HUES6 (cell line): Measurements from ENCODE around the gene NGF.

ENCODE experiments used
- H3K27ac ChIP-seq: 2 replicates; pipeline ENCODE4 v1.7.0; 2013; ENCODE audit warnings: low read depth, mild to moderate bottlenecking, low read length, inconsistent platforms
- H3K27me3 ChIP-seq: 2 replicates; pipeline ENCODE4 v1.6.1; 2013; ENCODE audit warnings: low read length; ENCODE audit not compliant: control insufficient read depth, insufficient read depth
- H3K36me3 ChIP-seq: 2 replicates; pipeline ENCODE4 v1.6.1; 2013; ENCODE audit warnings: low read length; ENCODE audit not compliant: control insufficient read depth, insufficient read depth
- H3K4me1 ChIP-seq: 2 replicates; pipeline ENCODE4 v1.6.1; 2013; ENCODE audit warnings: low read length; ENCODE audit not compliant: control insufficient read depth, insufficient read depth
- H3K4me3 ChIP-seq: 2 replicates; pipeline ENCODE4 v1.5.1; 2013; ENCODE audit warnings: low read depth, low read length
- H3K9ac ChIP-seq: one replicate; pipeline ENCODE4 v1.6.1; 2013; ENCODE audit warnings: mild to moderate bottlenecking, low read length
- H3K9me3 ChIP-seq: 2 replicates; pipeline ENCODE4 v1.6.1; 2013; ENCODE audit warnings: low read depth, low read length; ENCODE audit not compliant: control insufficient read depth, insufficient read depth

NGF gene

GRCh38 chr1:115293006-115293405, 45.0 kb downstream of the NGF start:
- Histone ChIP-seq H3K9me3 (no peaks in the 10 kb centered on the region), H3K27ac (no peak overlapping the region), H3K4me1 (no peaks in the 10 kb centered on the region; the same call in 1 of the 2 replicates), H3K4me3 (no peak overlapping the region), H3K27me3 (no peaks in the 10 kb centered on the region), H3K9ac (no peak overlapping the region), H3K36me3 (no peaks in the 10 kb centered on the region)

- Histone ChIP-seq H3K27ac (no peak overlapping the region), H3K9me3 (no peaks in the 10 kb centered on the region), H3K9ac (no peak overlapping the region), H3K27me3 (no peaks in the 10 kb centered on the region), H3K4me3 (no peak overlapping the region), H3K4me1 (no peaks in the 10 kb centered on the region; the same call in 1 of the 2 replicates), H3K36me3 (no peaks in the 10 kb centered on the region)
Measured at GRCh38 chr1:115291741-115292140, 46.3 kb downstream of the NGF start.

GRCh38 chr1:115289940-115290339, 48.1 kb downstream of the NGF start:
- no peaks in the 10 kb centered on the region for H3K36me3 ChIP-seq

GRCh38 chr1:115288591-115289198, 49.4 kb downstream of the NGF start:
- no peaks in the 10 kb centered on the region for H3K9me3 ChIP-seq
- no peaks in the 10 kb centered on the region for H3K36me3 ChIP-seq
- no peak overlapping the region for H3K27ac ChIP-seq
- no peak overlapping the region for H3K4me3 ChIP-seq
- H3K27me3 ChIP-seq: no peaks in the 10 kb centered on the region
- H3K9ac ChIP-seq: no peak overlapping the region
- peaks cover 5% of the 10 kb centered on the region; the same call in 1 of the 2 replicates for H3K4me1 ChIP-seq

More at GRCh38 chr1:115289940-115290339, 48.1 kb downstream of the NGF start:
- no peak overlapping the region for H3K9ac ChIP-seq
- H3K27ac ChIP-seq: no peak overlapping the region
- no peaks in the 10 kb centered on the region for H3K27me3 ChIP-seq
- no peaks in the 10 kb centered on the region for H3K9me3 ChIP-seq
- no peak overlapping the region for H3K4me3 ChIP-seq
- H3K4me1 ChIP-seq: peaks cover 5% of the 10 kb centered on the region; the same call in 1 of the 2 replicates

- no peak overlapping the region for H3K9ac ChIP-seq
- no peaks in the 10 kb centered on the region for H3K36me3 ChIP-seq
Measured at GRCh38 chr1:115286431-115287205, 51.4 kb downstream of the NGF start.

GRCh38 chr1:115284209-115284608, 53.8 kb downstream of the NGF start:
- no peak overlapping the region for H3K27ac ChIP-seq
- H3K27me3 ChIP-seq: no peaks in the 10 kb centered on the region
- H3K4me3 ChIP-seq: no peak overlapping the region
- H3K9me3 ChIP-seq: no peaks in the 10 kb centered on the region
- no peak overlapping the region for H3K9ac ChIP-seq
- H3K36me3 ChIP-seq: no peaks in the 10 kb centered on the region
- H3K4me1 ChIP-seq: peaks cover 5% of the 10 kb centered on the region; the same call in 1 of the 2 replicates

More at GRCh38 chr1:115286431-115287205, 51.4 kb downstream of the NGF start:
- H3K27me3 ChIP-seq: no peaks in the 10 kb centered on the region
- H3K4me1 ChIP-seq: peaks cover 5% of the 10 kb centered on the region; the same call in 1 of the 2 replicates
- no peaks in the 10 kb centered on the region for H3K9me3 ChIP-seq
- no peak overlapping the region for H3K4me3 ChIP-seq
- no peak overlapping the region for H3K27ac ChIP-seq

GRCh38 chr1:115283681-115284146, 54.3 kb downstream of the NGF start:
- Histone ChIP-seq H3K4me1 (peaks cover 5% of the 10 kb centered on the region; the same call in 1 of the 2 replicates), H3K27ac (no peak overlapping the region), H3K9ac (no peak overlapping the region), H3K36me3 (no peaks in the 10 kb centered on the region), H3K9me3 (no peaks in the 10 kb centered on the region), H3K4me3 (no peak overlapping the region), H3K27me3 (no peaks in the 10 kb centered on the region)

- 0 out of 2 replicates have a peak, but pooled peaks cover 5% of the 10 kb centered on the region for H3K4me1 ChIP-seq
- no peaks in the 10 kb centered on the region for H3K36me3 ChIP-seq
- no peaks in the 10 kb centered on the region for H3K9me3 ChIP-seq
- H3K27ac ChIP-seq: no peak overlapping the region
- H3K9ac ChIP-seq: no peak overlapping the region
- H3K4me3 ChIP-seq: no peak overlapping the region
- H3K27me3 ChIP-seq: no peaks in the 10 kb centered on the region
Measured at GRCh38 chr1:115283249-115283648, 54.8 kb downstream of the NGF start.

- no peaks in the 10 kb centered on the region for H3K36me3 ChIP-seq
- H3K4me1 ChIP-seq: 0 out of 2 replicates have a peak, but pooled peaks cover 5% of the 10 kb centered on the region
- H3K9me3 ChIP-seq: peaks cover under 1% of the 10 kb centered on the region; the same call in 1 of the 2 replicates
- H3K27ac ChIP-seq: no peak overlapping the region
- no peaks in the 10 kb centered on the region for H3K27me3 ChIP-seq
- no peak overlapping the region for H3K9ac ChIP-seq
- H3K4me3 ChIP-seq: no peak overlapping the region
Measured at GRCh38 chr1:115282807-115283208, 55.2 kb downstream of the NGF start.

GRCh38 chr1:115281143-115281542, 56.9 kb downstream of the NGF start:
- Histone ChIP-seq H3K4me1 (0 out of 2 replicates have a peak, but pooled peaks cover 5% of the 10 kb centered on the region), H3K27me3 (no peaks in the 10 kb centered on the region), H3K9me3 (peaks cover 10% of the 10 kb centered on the region), H3K36me3 (no peaks in the 10 kb centered on the region), H3K9ac (no peak overlapping the region), H3K4me3 (no peak overlapping the region), H3K27ac (no peak overlapping the region)

- H3K4me3 ChIP-seq: no peak overlapping the region
- H3K9ac ChIP-seq: no peak overlapping the region
- no peaks in the 10 kb centered on the region for H3K4me1 ChIP-seq
- peaks cover 10% of the 10 kb centered on the region for H3K9me3 ChIP-seq
- H3K27me3 ChIP-seq: no peaks in the 10 kb centered on the region
- no peaks in the 10 kb centered on the region for H3K36me3 ChIP-seq
- H3K27ac ChIP-seq: no peak overlapping the region
Measured at GRCh38 chr1:115280064-115280463, 58.0 kb downstream of the NGF start.
